ENCODE data around the gene LAMA4. TPM values are rescaled to one million over a fixed set of nuclear protein-coding genes. Genes with fewer than 3 reads are reported as not detected.

Gene LAMA4
- total RNA-seq, 1 experiment from 2014 or later, result 9.4 TPM

GRCh38 chr6:112287577-112288225 is 33.3 kb upstream of the LAMA4 start:
- no peaks in the 10 kb centered on the region for H3K9me3 ChIP-seq (ENCODE audit: low read length)
- no peak for ATAC-seq
- ChIA-PET CTCF (no interaction called here), POLR2A (ENCODE audit: unreplicated experiment) (interaction anchor here (0.6 kb wide), 1 partner anchor 70 kb away, joined by 3 read pairs; no protein-coding TSS in a partner anchor)
- no peaks in the 10 kb centered on the region for H3K9me2 ChIP-seq (replicated peaks; ENCODE audit: low read length)
- H3K4me3 ChIP-seq (ENCODE audit: low read length), result no peak overlapping the region
- TF ChIP-seq CTCF (conservative IDR thresholded peaks at IDR 0.05; ENCODE audit: low read depth, low read length) (no peak), EZH2phosphoT487 (IDR thresholded peaks at IDR 0.05; ENCODE audit: borderline replicate concordance, low read length) (no peak), EZH2 (IDR thresholded peaks at IDR 0.05; ENCODE audit: low read length, unreplicated experiment) (no peak)
- no peaks in the 10 kb centered on the region for H3K79me2 ChIP-seq (ENCODE audit: low read length)
- intact Hi-C loops (cut with micrococcal nuclease), result no loop called here
- peaks cover 14% of the 10 kb centered on the region for H3K4me1 ChIP-seq (ENCODE audit: insufficient read depth, low read length)
- BruUV-seq (replicated peaks), result no TSS peak
- no peak overlapping the region for H3K9ac ChIP-seq (ENCODE audit: low read length)
- H2AFZ ChIP-seq (ENCODE audit: low read length), result no peak overlapping the region
- H3K36me3 ChIP-seq (ENCODE audit: low read depth, low read length), result no peaks in the 10 kb centered on the region
- no peak overlapping the region for H3K27ac ChIP-seq (ENCODE audit: low read length)
- no peaks in the 10 kb centered on the region for H4K20me1 ChIP-seq (ENCODE audit: low read length)
- no peak for DNase-seq
- no peaks in the 10 kb centered on the region for H3K27me3 ChIP-seq (ENCODE audit: low read length)
- H3F3A ChIP-seq (ENCODE audit: low read length, unreplicated experiment), result no peaks in the 10 kb centered on the region
- no peak overlapping the region for H3K4me2 ChIP-seq (ENCODE audit: low read length)

- Histone ChIP-seq H3K79me2 (ENCODE audit: low read length) (no peaks in the 10 kb centered on the region), H3K27me3 (ENCODE audit: low read length) (no peaks in the 10 kb centered on the region), H3K4me3 (ENCODE audit: low read length) (no peak overlapping the region), H3F3A (ENCODE audit: low read length, unreplicated experiment) (no peaks in the 10 kb centered on the region), H3K27ac (ENCODE audit: low read length) (no peak overlapping the region), H3K4me1 (ENCODE audit: insufficient read depth, low read length) (peaks cover 23% of the 10 kb centered on the region), H4K20me1 (ENCODE audit: low read length) (no peaks in the 10 kb centered on the region), H3K36me3 (ENCODE audit: low read depth, low read length) (no peaks in the 10 kb centered on the region), H2AFZ (ENCODE audit: low read length) (no peak overlapping the region), H3K9me2 (replicated peaks; ENCODE audit: low read length) (no peaks in the 10 kb centered on the region), H3K9ac (ENCODE audit: low read length) (no peak overlapping the region), H3K4me2 (ENCODE audit: low read length) (no peak overlapping the region), H3K9me3 (ENCODE audit: low read length) (no peaks in the 10 kb centered on the region)
- no peak for DNase-seq
- BruUV-seq (replicated peaks), result no TSS peak
- ChIA-PET CTCF (no interaction called here), POLR2A (ENCODE audit: unreplicated experiment) (no interaction called here)
- no peak for TF ChIP-seq EZH2phosphoT487 (IDR thresholded peaks at IDR 0.05; ENCODE audit: borderline replicate concordance, low read length)
- TF ChIP-seq CTCF (conservative IDR thresholded peaks at IDR 0.05; ENCODE audit: low read depth, low read length), result no peak
- ATAC-seq, result no peak
- intact Hi-C loops (cut with micrococcal nuclease), result no loop called here
Observed at GRCh38 chr6:112286500-112287144, 32.3 kb upstream of the LAMA4 start.

GRCh38 chr6:112286010-112286409 is 31.6 kb upstream of the LAMA4 start:
- Histone ChIP-seq H3K4me2 (ENCODE audit: low read length) (no peak overlapping the region), H3K27me3 (ENCODE audit: low read length) (no peaks in the 10 kb centered on the region), H3F3A (ENCODE audit: low read length, unreplicated experiment) (no peaks in the 10 kb centered on the region), H3K27ac (ENCODE audit: low read length) (no peak overlapping the region), H3K79me2 (ENCODE audit: low read length) (no peaks in the 10 kb centered on the region), H3K36me3 (ENCODE audit: low read depth, low read length) (no peaks in the 10 kb centered on the region), H4K20me1 (ENCODE audit: low read length) (no peaks in the 10 kb centered on the region), H3K9me2 (replicated peaks; ENCODE audit: low read length) (no peaks in the 10 kb centered on the region), H2AFZ (ENCODE audit: low read length) (no peak overlapping the region), H3K4me3 (ENCODE audit: low read length) (no peak overlapping the region), H3K9me3 (ENCODE audit: low read length) (no peaks in the 10 kb centered on the region), H3K9ac (ENCODE audit: low read length) (no peak overlapping the region), H3K4me1 (ENCODE audit: insufficient read depth, low read length) (peaks cover 23% of the 10 kb centered on the region)
- CTCF ChIA-PET, result no interaction called here
- no TSS peak for BruUV-seq (replicated peaks)
- TF ChIP-seq EZH2 (IDR thresholded peaks at IDR 0.05; ENCODE audit: low read length, unreplicated experiment) (no peak), CTCF (conservative IDR thresholded peaks at IDR 0.05; ENCODE audit: low read depth, low read length) (no peak), EZH2phosphoT487 (IDR thresholded peaks at IDR 0.05; ENCODE audit: borderline replicate concordance, low read length) (no peak)
- intact Hi-C loops (cut with micrococcal nuclease), result no loop called here
- POLR2A ChIA-PET (ENCODE audit: unreplicated experiment), result no interaction called here
- ATAC-seq, result no peak
- no peak for DNase-seq
